HepG2 (cell line): ENCODE measurements around the gene ST6GALNAC4. TPM values are rescaled to one million over a fixed set of nuclear protein-coding genes. Genes with fewer than 3 reads are reported as not detected.
A peak's percentile ranks its signal among the peaks of the same experiment; 100 is the strongest.

Source experiments
- GABPB1 ChIP-seq: IDR thresholded peaks from 2 replicates; pipeline ENCODE4 v1.6.1; 2016; ENCODE audit warnings: mild to moderate bottlenecking, missing genetic modification reagents, moderate library complexity, missing compliant biosample characterization
- JARID2 ChIP-seq: sonication (generic); formaldehyde crosslinking; IDR thresholded peaks from 2 replicates; pipeline ENCODE4 v1.8.1; 2023; ENCODE audit warnings: missing genetic modification reagents, inconsistent platforms; ENCODE audit not compliant: insufficient replicate concordance
- MTA1 ChIP-seq: sonication (generic); formaldehyde crosslinking; IDR thresholded peaks from 2 replicates; pipeline ENCODE4 v1.4.0; 2020; ENCODE audit warnings: missing genetic modification reagents, mild to moderate bottlenecking, borderline replicate concordance
- NFE2L1 ChIP-seq: sonication (generic); formaldehyde crosslinking; IDR thresholded peaks from 2 replicates; pipeline ENCODE4 v1.4.0; 2020; ENCODE audit warnings: missing genetic modification reagents, mild to moderate bottlenecking, borderline replicate concordance
- PRDM10 ChIP-seq: sonication (generic); formaldehyde crosslinking; IDR thresholded peaks from 2 replicates; pipeline ENCODE4 v1.4.0; 2020; ENCODE audit warnings: low read depth, missing genetic modification reagents
- REXO4 ChIP-seq: sonication (generic); formaldehyde crosslinking; IDR thresholded peaks from 2 replicates; pipeline ENCODE4 v1.8.0; 2022; ENCODE audit warnings: missing genetic modification reagents, mild to moderate bottlenecking, borderline replicate concordance
- SOX5 ChIP-seq: IDR thresholded peaks from 2 replicates; pipeline ENCODE4 v1.6.1; 2016; ENCODE audit warnings: borderline replicate concordance
- TRIM24 ChIP-seq: sonication (generic); formaldehyde crosslinking; IDR thresholded peaks from 2 replicates; pipeline ENCODE4 v1.8.0; 2022; ENCODE audit warnings: mild to moderate bottlenecking, missing genetic modification reagents
- USF2 ChIP-seq, 2 experiments: sonication (generic) in 1 of 2; formaldehyde crosslinking in 1 of 2; IDR thresholded peaks; 2 replicates each; pipeline versions ENCODE4 v1.5.1 to v1.6.1; 2011 to 2020; ENCODE audit warnings: borderline replicate concordance in 1 of 2, low read depth in 1 of 2, low read length in 1 of 2, mild to moderate bottlenecking in 1 of 2, missing genetic modification reagents in 1 of 2, moderate library complexity in 1 of 2
- WIZ ChIP-seq: sonication (generic); formaldehyde crosslinking; IDR thresholded peaks from 2 replicates; pipeline ENCODE4 v1.5.1; 2020; ENCODE audit warnings: mild to moderate bottlenecking, missing genetic modification reagents
- ZFP36L1 ChIP-seq: sonication (generic); formaldehyde crosslinking; IDR thresholded peaks from 2 replicates; pipeline ENCODE4 v1.8.0; 2022; ENCODE audit warnings: mild to moderate bottlenecking, missing genetic modification reagents, moderate library complexity
- ZNF121 ChIP-seq: sonication (generic); formaldehyde crosslinking; IDR thresholded peaks from 2 replicates; pipeline ENCODE4 v1.5.0; 2020; ENCODE audit warnings: mild to moderate bottlenecking, missing genetic modification reagents
- ZNF407 ChIP-seq: sonication (generic); formaldehyde crosslinking; IDR thresholded peaks from one replicate; pipeline ENCODE4 v1.5.1; 2020; ENCODE audit warnings: mild to moderate bottlenecking, missing genetic modification reagents; ENCODE audit errors: not compliant biosample characterization
- ZNF782 ChIP-seq: sonication (generic); formaldehyde crosslinking; IDR thresholded peaks from 2 replicates; pipeline ENCODE4 v1.4.0; 2020; ENCODE audit warnings: missing genetic modification reagents, mild to moderate bottlenecking, borderline replicate concordance
- polyA plus RNA-seq, 8 experiments: library from polyadenylated mRNA; depleted of rRNA in 3 of 8; stranded (reverse) in 7 of 8; unstranded in 1 of 8; fragments of >200 nt; fragmentation: Illumina TruSeq in 4 of 8; extraction: Trizol in 4 of 8; gene quantifications; 2 replicates each; pipeline versions ENCODE4 v1.2.1 to v1.2.3, GENCODE V29; 2011 to 2016; ENCODE audit warnings: low read depth in 4 of 8, missing spikeins in 1 of 8, mixed read lengths in 1 of 8; ENCODE audit not compliant: insufficient read depth in 1 of 8
- total RNA-seq, 5 experiments: library from RNA; depleted of rRNA; stranded (reverse); fragments of >200 nt; fragmentation: Illumina TruSeq; extraction: Trizol; gene quantifications; 2 replicates each; pipeline ENCODE4 v1.2.3, GENCODE V29; 2016; ENCODE audit warnings: low read depth in 1 of 5

Gene ST6GALNAC4
- total and polyA plus RNA-seq, 2 of the 13 experiments (the other 11 are each of a cell fraction or from before 2014, with no cell fraction given): 18.8 to 27.7 TPM

- no peak for TF ChIP-seq USF2 (IDR thresholded peaks at IDR 0.05; ENCODE audit: low read depth, low read length)
- no peak for TF ChIP-seq USF2 (CRISPR knock-in tag; IDR thresholded peaks at IDR 0.05; ENCODE audit: borderline replicate concordance)
- TF ChIP-seq PRDM10 (CRISPR knock-in tag): no peak
- no peak for TF ChIP-seq NFE2L1 (CRISPR knock-in tag)
- 0 out of 2 replicates have a peak, but pooled peaks have one; percentile 35 for TF ChIP-seq ZFP36L1 (CRISPR knock-in tag)
- TF ChIP-seq GABPB1 (CRISPR knock-in tag): peak; percentile 51
- no peak for TF ChIP-seq JARID2 (CRISPR knock-in tag)
- TF ChIP-seq REXO4 (CRISPR knock-in tag): no peak
- no peak for TF ChIP-seq TRIM24
- no peak for TF ChIP-seq ZNF782 (CRISPR knock-in tag)
- no peak for TF ChIP-seq ZNF121 (CRISPR knock-in tag)
- TF ChIP-seq WIZ (CRISPR knock-in tag): no peak
- no peak for TF ChIP-seq ZNF407 (CRISPR knock-in tag)
- no peak for TF ChIP-seq SOX5 (CRISPR knock-in tag)
- TF ChIP-seq MTA1 (CRISPR knock-in tag): no peak
Observed at GRCh38 chr9:127897193-127897692, 19.6 kb downstream of the ST6GALNAC4 start (continued).
